OCI-LY7 (cell line): ENCODE results near the gene TUG1. TPM values are rescaled to one million over a fixed set of nuclear protein-coding genes. Genes with fewer than 3 reads are reported as not detected.
A peak's percentile ranks its signal among the peaks of the same experiment; 100 is the strongest.

Experiments
- Bru-seq: library from RNA; stranded (reverse); fragments of 400-500 nt; gene quantifications from one replicate; lab custom pipeline; 2021; lab: Mats Ljungman, UMichigan
- BruChase-seq, 2 experiments: library from RNA; stranded (reverse); fragments of 400-500 nt; gene quantifications; one replicate each; lab custom pipeline; 2021; lab: Mats Ljungman, UMichigan
- BruUV-seq: library from RNA; stranded (reverse); fragments of 400-500 nt; replicated peaks from 2 replicates; lab custom pipeline; 2021; lab: Mats Ljungman, UMichigan
- CTCF ChIA-PET: fragments of 300-600 bp; sonication (Branson Sonifier 250); formaldehyde crosslinking; loops from one replicate; lab custom pipeline; 2022; ENCODE audit warnings: antibody characterized with exemption; ENCODE audit not compliant: unreplicated experiment; lab: Charles Lee
- POLR2A ChIA-PET: fragments of 300-600 bp; sonication (Branson Sonifier 250); formaldehyde crosslinking; loops from one replicate; lab custom pipeline; 2022; ENCODE audit warnings: antibody characterized with exemption; lab: Charles Lee
- DNase-seq: peaks from one replicate; pipeline ENCODE4 v3.0.0-alpha.2; 2015; ENCODE audit warnings: low spot score
- H2AFZ ChIP-seq: fragments of 200-600 bp; sonication (generic), shearing (Covaris generic); 2 replicates; pipeline ENCODE4 v1.6.1; 2014; ENCODE audit warnings: mild to moderate bottlenecking, antibody characterized with exemption, low read length, moderate library complexity
- H3K27ac ChIP-seq: fragments of 200-600 bp; sonication (generic); 2 replicates; pipeline ENCODE4 v1.5.1; 2014; ENCODE audit warnings: mixed run types, low read depth, mild to moderate bottlenecking, moderate library complexity, low read length, inconsistent platforms; ENCODE audit not compliant: poor library complexity, severe bottlenecking
- H3K36me3 ChIP-seq: fragments of 200-600 bp; sonication (generic); 2 replicates; pipeline ENCODE4 v1.6.1; 2014; ENCODE audit warnings: mild to moderate bottlenecking, antibody characterized with exemption, low read length, moderate library complexity, mixed read lengths; ENCODE audit not compliant: insufficient read depth
- H3K4me1 ChIP-seq: fragments of 200-600 bp; sonication (generic); 2 replicates; pipeline ENCODE4 v1.5.1; 2014; ENCODE audit warnings: mild to moderate bottlenecking, low read length; ENCODE audit not compliant: insufficient read depth, poor library complexity, severe bottlenecking
- H3K4me2 ChIP-seq: fragments of 200-600 bp; sonication (generic); 2 replicates; pipeline ENCODE4 v1.6.1; 2014; ENCODE audit warnings: mild to moderate bottlenecking, low read length
- H3K4me3 ChIP-seq: fragments of 200-600 bp; sonication (generic); 2 replicates; pipeline ENCODE4 v1.5.1; 2014; ENCODE audit warnings: mild to moderate bottlenecking, low read depth, low read length; ENCODE audit not compliant: poor library complexity, severe bottlenecking
- H3K79me2 ChIP-seq: fragments of 200-600 bp; sonication (generic); 2 replicates; pipeline ENCODE4 v1.6.1; 2016; ENCODE audit warnings: low read depth, mild to moderate bottlenecking, low read length, moderate library complexity, mixed read lengths; ENCODE audit not compliant: insufficient read depth
- H3K9me2 ChIP-seq: fragments of 200-600 bp; sonication (generic); 2 replicates; pipeline ENCODE4 v1.6.1; 2016; ENCODE audit warnings: mild to moderate bottlenecking, low read length, mixed read lengths; ENCODE audit not compliant: insufficient read depth
- H3K9me3 ChIP-seq: fragments of 200-600 bp; sonication (generic); 2 replicates; pipeline ENCODE4 v1.6.1; 2014; ENCODE audit warnings: mild to moderate bottlenecking, mixed run types, low read length, mixed read lengths
- H4K20me1 ChIP-seq: fragments of 200-600 bp; sonication (generic); 2 replicates; pipeline ENCODE4 v1.6.1; 2014; ENCODE audit warnings: mild to moderate bottlenecking, antibody characterized with exemption, low read length, moderate library complexity, mixed read lengths; ENCODE audit not compliant: insufficient read depth
- EZH2phosphoT487 ChIP-seq: fragments of 200-600 bp; sonication (generic); IDR thresholded peaks from 2 replicates; pipeline ENCODE4 v1.6.1; 2018; ENCODE audit warnings: low read depth, borderline replicate concordance, mild to moderate bottlenecking, mixed run types, antibody characterized with exemption, low read length, moderate library complexity, mixed read lengths
- intact Hi-C: fragments of 100-400 bp; cut with micrococcal nuclease; formaldehyde crosslinking; loops from one replicate; pipeline ENCODE4 v1.10.0; 2022; ENCODE audit not compliant: unreplicated experiment
- long read RNA-seq: library from polyadenylated mRNA; stranded (forward); transcript quantifications from one replicate; pipeline ENCODE4 v2.0.0, GENCODE V29; 2022
- total RNA-seq, 2 experiments: library from RNA; depleted of rRNA in 1 of 2; stranded (reverse); fragments of >200 nt in 1 of 2; shearing (Covaris generic) in 1 of 2; gene quantifications; 2 replicates each; pipeline ENCODE4 v1.2.3, GENCODE V29; 2014 to 2022
- TF ChIP-seq, protein P1 (sequence below): fragments of 200-600 bp; sonication (generic); conservative IDR thresholded peaks from 2 replicates; pipeline ENCODE4 v1.5.1; 2014; ENCODE audit warnings: mild to moderate bottlenecking, antibody characterized with exemption, low read length, moderate library complexity, mixed read lengths

The TUG1 gene
- total RNA-seq (2014; rRNA removed; shearing (Covaris generic)) (60.1 and 70.3 TPM in 2 replicates), total RNA-seq (2022) (109 and 127 TPM in 2 replicates), Bru-seq, nascent RNA (percentile 97 among the genes with signal in this experiment), BruChase-seq, experiment 1, labeled RNA remaining after a 6-hour chase (percentile 99 among the genes with signal in this experiment), BruChase-seq, experiment 2, labeled RNA remaining after a 2-hour chase (percentile 100 among the genes with signal in this experiment)
- long read RNA-seq, full-length matches to known transcripts: 29 of 52 reads
- long read RNA-seq, partial matches to known transcripts: 0 of 52 reads
- long read RNA-seq, other reads (novel, unspliced or antisense): 23 of 52 reads

DNA sequence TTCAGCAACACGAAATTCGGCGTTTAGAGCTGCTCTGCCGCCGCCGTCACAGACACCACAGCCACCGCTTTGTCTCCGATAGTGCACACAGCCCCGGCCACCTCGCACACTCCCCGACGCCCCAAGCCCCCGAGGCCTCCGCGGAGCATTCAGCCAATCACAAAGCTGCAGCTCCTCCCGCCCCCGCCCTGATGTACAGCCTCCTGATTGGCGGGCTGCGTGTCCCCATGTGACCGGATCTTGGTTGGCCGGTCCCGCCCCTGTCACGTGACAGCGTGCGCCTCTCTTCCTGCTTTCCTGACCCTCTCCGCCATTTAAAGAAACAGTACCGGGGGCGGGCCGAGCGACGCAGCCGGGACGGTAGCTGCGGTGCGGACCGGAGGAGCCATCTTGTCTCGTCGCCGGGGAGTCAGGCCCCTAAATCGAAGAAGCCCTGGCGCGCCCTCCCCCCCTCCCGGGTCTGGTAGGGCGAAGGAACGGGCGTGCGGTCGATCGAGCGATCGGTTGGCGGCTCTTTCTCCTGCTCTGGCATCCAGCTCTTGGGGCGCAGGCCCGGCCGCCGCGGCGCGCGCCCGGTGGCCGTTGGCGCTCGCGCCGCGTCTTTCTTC is at the start of gene TUG1:
Gene TUG1, plus strand, starts transcription at position 342 of the 608 bp plus-strand sequence.
- peak within 1 kb of the TSS; percentile 57 for H2AFZ ChIP-seq
- H3K4me3 ChIP-seq: peak within 1 kb of the TSS; percentile 81
- H3K4me1 ChIP-seq: peaks cover 60% of the 10 kb centered on the region
- peaks cover 89% of the 10 kb centered on the region for H3K79me2 ChIP-seq
- DNase-seq: peak; percentile 98
- ChIA-PET POLR2A (interaction anchor here (0.6 to 2.0 kb wide), 7 partner anchors 11 to 321 kb away, joined by 3 to 7 read pairs (median 4); no protein-coding TSS in a partner anchor), CTCF (no interaction called here)
- intact Hi-C loops: loop anchor here (1.0 kb wide), 2 partner anchors 111 to 115 kb away; no protein-coding TSS in a partner anchor
- peaks cover 57% of the 10 kb centered on the region for H3K36me3 ChIP-seq
- H3K4me2 ChIP-seq: peak within 1 kb of the TSS; percentile 86
- H3K9me3 ChIP-seq: no peaks in the 10 kb centered on the region
- peak within 1 kb of the TSS; percentile 88 for H3K27ac ChIP-seq
- BruUV-seq: no TSS peak
- H4K20me1 ChIP-seq: peaks cover 43% of the 10 kb centered on the region
- TF ChIP-seq, protein P1, sequence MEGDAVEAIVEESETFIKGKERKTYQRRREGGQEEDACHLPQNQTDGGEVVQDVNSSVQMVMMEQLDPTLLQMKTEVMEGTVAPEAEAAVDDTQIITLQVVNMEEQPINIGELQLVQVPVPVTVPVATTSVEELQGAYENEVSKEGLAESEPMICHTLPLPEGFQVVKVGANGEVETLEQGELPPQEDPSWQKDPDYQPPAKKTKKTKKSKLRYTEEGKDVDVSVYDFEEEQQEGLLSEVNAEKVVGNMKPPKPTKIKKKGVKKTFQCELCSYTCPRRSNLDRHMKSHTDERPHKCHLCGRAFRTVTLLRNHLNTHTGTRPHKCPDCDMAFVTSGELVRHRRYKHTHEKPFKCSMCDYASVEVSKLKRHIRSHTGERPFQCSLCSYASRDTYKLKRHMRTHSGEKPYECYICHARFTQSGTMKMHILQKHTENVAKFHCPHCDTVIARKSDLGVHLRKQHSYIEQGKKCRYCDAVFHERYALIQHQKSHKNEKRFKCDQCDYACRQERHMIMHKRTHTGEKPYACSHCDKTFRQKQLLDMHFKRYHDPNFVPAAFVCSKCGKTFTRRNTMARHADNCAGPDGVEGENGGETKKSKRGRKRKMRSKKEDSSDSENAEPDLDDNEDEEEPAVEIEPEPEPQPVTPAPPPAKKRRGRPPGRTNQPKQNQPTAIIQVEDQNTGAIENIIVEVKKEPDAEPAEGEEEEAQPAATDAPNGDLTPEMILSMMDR: no peak
- no peak for TF ChIP-seq EZH2phosphoT487
- H3K9me2 ChIP-seq: no peaks in the 10 kb centered on the region

DNA sequence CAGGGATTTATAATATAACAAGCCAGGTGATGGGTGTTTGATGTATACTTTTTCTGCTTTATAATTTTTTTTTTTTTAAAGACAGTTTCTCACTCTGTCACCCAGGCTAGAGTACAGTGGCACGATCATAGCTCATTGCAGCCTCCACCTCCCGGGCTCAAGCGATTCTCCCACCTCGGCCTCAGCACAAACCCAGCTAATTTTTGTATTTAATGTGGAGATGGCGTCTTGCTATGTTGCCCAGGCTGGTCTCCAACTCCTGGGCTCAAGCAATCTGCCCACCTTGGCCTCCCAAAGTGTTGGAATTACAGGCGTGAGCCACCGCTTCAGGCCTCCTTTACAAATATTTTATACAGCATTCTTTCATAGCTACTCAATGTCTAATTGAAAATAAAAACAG is 49.1 kb upstream of the TUG1 start:
- no peak overlapping the region for H2AFZ ChIP-seq
- H3K4me2 ChIP-seq: peak overlapping the region; percentile 74
- peaks cover 12% of the 10 kb centered on the region for H3K4me1 ChIP-seq
- ChIA-PET POLR2A (no interaction called here), CTCF (no interaction called here)
- peaks cover 16% of the 10 kb centered on the region; the same call in 1 of the 2 replicates for H3K79me2 ChIP-seq
- no peak for DNase-seq
- no peak for TF ChIP-seq EZH2phosphoT487
- TF ChIP-seq, protein P1: no peak
- H3K9me3 ChIP-seq: 0 out of 2 replicates have a peak, but pooled peaks cover 3% of the 10 kb centered on the region
- no peaks in the 10 kb centered on the region for H4K20me1 ChIP-seq
- H3K36me3 ChIP-seq: peaks cover 29% of the 10 kb centered on the region
- H3K4me3 ChIP-seq: peak overlapping the region; percentile 68
- intact Hi-C loops: loop anchor here (1.0 kb wide), 2 partner anchors 157 to 286 kb away; no protein-coding TSS in a partner anchor
- H3K9me2 ChIP-seq: no peaks in the 10 kb centered on the region
- no TSS peak for BruUV-seq
- H3K27ac ChIP-seq: no peak overlapping the region
